GM12878 (cell line): ENCODE results near the gene SAFB. TPM values are rescaled to one million over a fixed set of nuclear protein-coding genes. Genes with fewer than 3 reads are reported as not detected.

Source experiments
- ATAC-seq: fragments of 200-7000 bp; cut with Tn5 transposase; 3 replicates; pipeline ENCODE4 v1.9.1; 2020; ENCODE audit warnings: mild to moderate bottlenecking, moderate library complexity
- BruUV-seq: library from RNA; stranded (reverse); fragments of 400-500 nt; replicated peaks from 2 replicates; lab custom pipeline; 2021; lab: Mats Ljungman, UMichigan
- CTCF ChIA-PET: fragments of 300-600 bp; sonication (Branson Sonifier 250); formaldehyde crosslinking; extraction: SDS; loops from one replicate; lab custom pipeline; 2021; ENCODE audit warnings: inconsistent platforms; lab: Yijun Ruan, JAX
- POLR2A ChIA-PET: fragments of 350-600 bp; formaldehyde crosslinking; extraction: SDS; loops from one replicate; lab custom pipeline; 2021; ENCODE audit warnings: inconsistent platforms; lab: Charles Lee
- RAD21 ChIA-PET: fragments of 300-600 bp; sonication (Branson Sonifier 250); formaldehyde crosslinking; loops from one replicate; lab custom pipeline; 2023; ENCODE audit warnings: antibody characterized with exemption; ENCODE audit not compliant: unreplicated experiment; lab: Charles Lee
- SMC1A ChIA-PET: fragments of 300-600 bp; sonication (Branson Sonifier 250); formaldehyde crosslinking; loops from one replicate; lab custom pipeline; 2023; ENCODE audit not compliant: unreplicated experiment, uncharacterized antibody; lab: Charles Lee
- DNase-seq: peaks from one replicate; pipeline ENCODE4 v3.0.0-alpha.2; 2011; ENCODE audit warnings: low read depth, low spot score
- FAIRE-seq: peaks from 3 replicates; lab custom pipeline; 2011; peaks lifted over from hg19 to GRCh38; lab: Jason Lieb, UNC
- H2AFZ ChIP-seq: 2 replicates; pipeline ENCODE4 v1.6.0; 2011; ENCODE audit warnings: low read depth, low read length, control low read depth; ENCODE audit not compliant: control insufficient read depth
- H3K27ac ChIP-seq: 2 replicates; pipeline ENCODE4 v1.5.1; 2011; ENCODE audit warnings: control low read depth; ENCODE audit not compliant: control insufficient read depth, insufficient read depth
- H3K27me3 ChIP-seq, 2 experiments: replicated peaks in 1 of 2; 2 replicates each; pipeline versions ENCODE4 v1.6.0 to v1.6.1; 2011; ENCODE audit warnings: low read length in 1 of 2; ENCODE audit not compliant: control insufficient read depth in 2 of 2, insufficient read depth in 2 of 2
- H3K36me3 ChIP-seq, 2 experiments: 2 replicates each; pipeline ENCODE4 v1.5.1; 2011; ENCODE audit warnings: low read length in 1 of 2; ENCODE audit not compliant: control insufficient read depth in 2 of 2, insufficient read depth in 2 of 2
- H3K4me1 ChIP-seq: 2 replicates; pipeline ENCODE4 v1.6.1; 2011; ENCODE audit warnings: mild to moderate bottlenecking, low read length, moderate library complexity, mixed read lengths; ENCODE audit not compliant: control insufficient read depth, insufficient read depth
- H3K4me2 ChIP-seq: 2 replicates; pipeline ENCODE4 v1.6.0; 2011; ENCODE audit warnings: control low read depth; ENCODE audit not compliant: control insufficient read depth, insufficient read depth
- H3K4me3 ChIP-seq: fragments of 200-600 bp; sonication (generic); 2 replicates; pipeline ENCODE4 v1.5.1; 2016
- H3K79me2 ChIP-seq: 2 replicates; pipeline ENCODE4 v1.6.0; 2011; ENCODE audit warnings: low read length; ENCODE audit not compliant: control insufficient read depth, insufficient read depth
- H3K9ac ChIP-seq: 2 replicates; pipeline ENCODE4 v1.8.0; 2011; ENCODE audit warnings: low read length, control low read depth, mixed read lengths; ENCODE audit not compliant: control insufficient read depth, insufficient read depth
- H3K9me3 ChIP-seq: replicated peaks from 3 replicates; pipeline ENCODE4 v1.5.1; 2011; ENCODE audit warnings: mild to moderate bottlenecking, low read length; ENCODE audit not compliant: control insufficient read depth, insufficient read depth
- H4K20me1 ChIP-seq: 2 replicates; pipeline ENCODE4 v1.6.0; 2011; ENCODE audit not compliant: control insufficient read depth, insufficient read depth
- BRCA1 ChIP-seq: IDR thresholded peaks from 2 replicates; pipeline ENCODE4 v1.6.1; 2011; ENCODE audit warnings: low read depth, low read length, improper control_type of control experiment
- CBX5 ChIP-seq: sonication (generic); IDR thresholded peaks from 2 replicates; pipeline ENCODE4 v1.6.1; 2016; ENCODE audit warnings: low read depth, moderate library complexity, mild to moderate bottlenecking, inconsistent platforms
- CHD2 ChIP-seq: IDR thresholded peaks from 2 replicates; pipeline ENCODE4 v1.6.1; 2011; ENCODE audit warnings: low read depth, low read length, improper control_type of control experiment, borderline replicate concordance
- CUX1 ChIP-seq: IDR thresholded peaks from 2 replicates; pipeline ENCODE4 v1.6.1; 2012; ENCODE audit warnings: improper control_type of control experiment, low read depth, low read length; ENCODE audit not compliant: insufficient replicate concordance
- MYB ChIP-seq: fragments of 150-350 bp; IDR thresholded peaks from 2 replicates; pipeline ENCODE4 v1.6.1; 2014; ENCODE audit warnings: mild to moderate bottlenecking, low read depth, low read length, borderline replicate concordance
- NFYA ChIP-seq: IDR thresholded peaks from 2 replicates; pipeline ENCODE4 v1.6.1; 2011; ENCODE audit warnings: low read depth, mild to moderate bottlenecking, low read length, improper control_type of control experiment, borderline replicate concordance
- POLR2A ChIP-seq: IDR thresholded peaks from 2 replicates; pipeline ENCODE4 v1.6.1; 2011; ENCODE audit warnings: low read depth, mild to moderate bottlenecking, low read length
- TCF12 ChIP-seq: IDR thresholded peaks from 2 replicates; pipeline ENCODE4 v1.6.1; 2011; ENCODE audit warnings: low read depth, mild to moderate bottlenecking, low read length
- WGBS: methylation state at CpG from one replicate; pipeline ENCODE4 v1.1.6; 2016; ENCODE audit warnings: low lambda C conversion rate; ENCODE audit not compliant: insufficient replicate concordance, insufficient coverage; ENCODE audit errors: missing lambda C conversion rate; 5-methylcytosine and 5-hydroxymethylcytosine counted together
- in situ Hi-C: fragments of 300-500 bp; cut with MboI; formaldehyde crosslinking; loops from 9 replicates; pipeline ENCODE4 v1.14.3; 2018; ENCODE audit warnings: mixed read lengths
- intact Hi-C: fragments of 100-400 bp; cut with micrococcal nuclease; formaldehyde crosslinking; loops from one replicate; pipeline ENCODE4 v1.14.2; 2022; ENCODE audit not compliant: unreplicated experiment
- polyA plus RNA-seq, 11 experiments: library from polyadenylated mRNA; depleted of rRNA in 4 of 11; unstranded in 6 of 11; stranded (reverse) in 5 of 11; fragments of >200 nt; fragmentation: Nextera tagmentation in 4 of 11; fragmentation: Illumina TruSeq in 1 of 11; extraction: Ambion mirVana in 4 of 11; extraction: Trizol in 1 of 11; gene quantifications; 1 replicate in 1 of 11; 2 replicates in 10 of 11; pipeline versions ENCODE4 v1.2.1 to v1.2.3, GENCODE V29; 2011 to 2016; ENCODE audit warnings: inconsistent platforms in 2 of 11, missing spikeins in 2 of 11, low read depth in 1 of 11
- total RNA-seq, 4 experiments: library from RNA; depleted of rRNA in 3 of 4; stranded (reverse); fragments of >200 nt in 3 of 4; fragmentation: Illumina TruSeq in 1 of 4; extraction: Trizol in 1 of 4; gene quantifications; 2 replicates each; pipeline versions ENCODE4 v1.2.1 to v1.2.3, GENCODE V29; 2013 to 2021

The SAFB gene
- total and polyA plus RNA-seq, 10 of the 15 experiments (the other 5 are each of a cell fraction or from before 2014, with no cell fraction given): 1.6 to 131 (median 61.2) TPM

GRCh38 chr19:5603626-5604025 lies 19.3 kb upstream of the SAFB start:
- 99% methylated on average over 5 of the region's 5 CpGs for WGBS
- Histone ChIP-seq H2AFZ (no peak overlapping the region), H3K79me2 (no peaks in the 10 kb centered on the region; the same call in none of the 2 replicates), H3K27me3 (no peaks in the 10 kb centered on the region), H3K9me3 (no peaks in the 10 kb centered on the region), H3K27ac (no peak overlapping the region), H3K4me3 (no peak overlapping the region), H4K20me1 (no peaks in the 10 kb centered on the region; the same call in 1 of the 2 replicates), H3K4me1 (no peaks in the 10 kb centered on the region), H3K36me3 (peaks cover 28 to 59% of the 10 kb centered on the region in 2 experiments)
- ChIA-PET RAD21 (no interaction called here), SMC1A (no interaction called here), CTCF (interaction anchor here (1.8 kb wide), 1 partner anchor 15 kb away, joined by 4 read pairs; no protein-coding TSS in a partner anchor)
- intact Hi-C loops: no loop called here
- no peak for FAIRE-seq
- in situ Hi-C loops: no loop called here
- BruUV-seq: no TSS peak
- no peak for ATAC-seq
- DNase-seq: no peak
- TF ChIP-seq POLR2A (no peak), NFYA (no peak), MYB (no peak), CUX1 (no peak), BRCA1 (no peak), CBX5 (no peak), TCF12 (no peak), CHD2 (no peak)
- TF ChIP-seq, all 136 proteins: peak for 0
- no peak overlapping the region for H3K9ac ChIP-seq
- H3K4me2 ChIP-seq: no peak overlapping the region
- POLR2A ChIA-PET: no interaction called here
